SU-DHL-6 (cell line): Measurements from ENCODE around the gene UNC5C.

Experiments
- H2AFZ ChIP-seq: fragments of 200-600 bp; sonication (generic); 2 replicates; pipeline ENCODE4 v1.6.1; 2014; ENCODE audit warnings: low read depth, mild to moderate bottlenecking, moderate library complexity, mixed read lengths, antibody characterized with exemption, low read length; ENCODE audit not compliant: severe bottlenecking
- H3F3A ChIP-seq: fragments of 200-600 bp; shearing (Covaris generic); 2 replicates; pipeline ENCODE4 v1.6.0; 2016; ENCODE audit warnings: antibody characterized with exemption, mild to moderate bottlenecking; ENCODE audit not compliant: insufficient read depth
- H3K27ac ChIP-seq: fragments of 200-600 bp; sonication (generic); 2 replicates; pipeline ENCODE4 v1.5.1; 2016; ENCODE audit warnings: low read depth, mild to moderate bottlenecking, low read length, moderate library complexity, mixed read lengths
- H3K27me3 ChIP-seq: fragments of 200-600 bp; sonication (generic), shearing (Covaris generic); 2 replicates; pipeline ENCODE4 v1.6.0; 2014; ENCODE audit warnings: mild to moderate bottlenecking, low read length
- H3K36me3 ChIP-seq: fragments of 200-600 bp; sonication (generic); 2 replicates; pipeline ENCODE4 v1.6.1; 2014; ENCODE audit warnings: mild to moderate bottlenecking, low read length, mixed read lengths
- H3K4me2 ChIP-seq: fragments of 300-600, 200-600 bp; shearing (Covaris generic), sonication (generic); 2 replicates; pipeline ENCODE4 v1.6.0; 2014; ENCODE audit warnings: low read length, low read depth, mild to moderate bottlenecking; ENCODE audit not compliant: poor library complexity, severe bottlenecking
- H3K4me3 ChIP-seq: fragments of 200-600 bp; sonication (generic); 2 replicates; pipeline ENCODE4 v1.5.1; 2014; ENCODE audit warnings: antibody characterized with exemption, low read length, mild to moderate bottlenecking, mixed read lengths; ENCODE audit not compliant: insufficient read depth, poor library complexity, severe bottlenecking
- H3K79me2 ChIP-seq: fragments of 200-600 bp; sonication (generic); 2 replicates; pipeline ENCODE4 v1.6.1; 2014; ENCODE audit warnings: mild to moderate bottlenecking, low read length, moderate library complexity; ENCODE audit not compliant: insufficient read depth
- H3K9ac ChIP-seq: fragments of 200-600 bp; sonication (generic); 2 replicates; pipeline ENCODE4 v1.7.0; 2014; ENCODE audit warnings: mild to moderate bottlenecking, low read length
- H3K9me2 ChIP-seq: fragments of 200-600 bp; sonication (generic); replicated peaks from 2 replicates; pipeline ENCODE4 v1.6.1; 2014; ENCODE audit warnings: low read length; ENCODE audit not compliant: insufficient read depth
- H3K9me3 ChIP-seq: fragments of 200-600 bp; sonication (generic); 2 replicates; pipeline ENCODE4 v1.6.1; 2014; ENCODE audit warnings: low read length, mixed read lengths; ENCODE audit not compliant: insufficient read depth
- H4K20me1 ChIP-seq: fragments of 200-600 bp; sonication (generic); 2 replicates; pipeline ENCODE4 v1.6.1; 2014; ENCODE audit warnings: low read depth, mild to moderate bottlenecking, antibody characterized with exemption, low read length, moderate library complexity, mixed read lengths
- EZH2phosphoT487 ChIP-seq: fragments of 200-600 bp; sonication (generic), shearing (Covaris generic); conservative IDR thresholded peaks from 2 replicates; pipeline ENCODE4 v1.6.1; 2018; ENCODE audit warnings: mild to moderate bottlenecking, antibody characterized with exemption, low read length, moderate library complexity, mixed read lengths
- TF ChIP-seq, protein P1 (sequence below): fragments of 200-600 bp; sonication (generic); IDR thresholded peaks from one replicate; pipeline ENCODE4 v1.5.1; 2017; ENCODE audit warnings: antibody characterized with exemption, mild to moderate bottlenecking, low read length, moderate library complexity; ENCODE audit not compliant: insufficient read depth, poor library complexity, severe bottlenecking

Gene UNC5C

DNA sequence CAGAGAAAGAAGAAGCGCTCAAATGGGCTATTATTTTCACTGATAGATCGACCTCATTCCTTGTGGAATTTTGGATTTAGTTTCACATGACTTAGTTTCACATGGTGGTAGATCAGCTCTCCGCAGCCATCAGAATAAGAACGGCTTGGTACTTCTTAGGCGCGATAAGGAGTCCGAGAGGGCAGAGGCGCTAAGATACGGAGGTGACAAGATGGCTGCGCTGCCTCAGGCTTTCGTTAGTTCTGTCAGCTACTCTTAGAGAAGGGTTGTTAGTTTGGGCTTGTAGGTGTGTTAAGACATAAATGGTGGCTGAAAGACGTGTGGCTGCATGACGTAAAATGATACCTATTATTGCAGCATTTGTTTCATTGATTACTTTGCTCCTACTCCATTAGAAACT is 169.1 kb downstream of the UNC5C start:
- no peaks in the 10 kb centered on the region for H3K27me3 ChIP-seq
- H4K20me1 ChIP-seq = no peaks in the 10 kb centered on the region
- H3K9ac ChIP-seq = no peak overlapping the region
- H2AFZ ChIP-seq = no peak overlapping the region
- no peak overlapping the region for H3K4me3 ChIP-seq
- no peak overlapping the region for H3K27ac ChIP-seq
- H3K36me3 ChIP-seq = no peaks in the 10 kb centered on the region
- no peaks in the 10 kb centered on the region for H3F3A ChIP-seq
- no peak overlapping the region for H3K4me2 ChIP-seq
- no peaks in the 10 kb centered on the region for H3K9me2 ChIP-seq
- H3K9me3 ChIP-seq = no peaks in the 10 kb centered on the region
- no peaks in the 10 kb centered on the region for H3K79me2 ChIP-seq
- TF ChIP-seq, protein P1, sequence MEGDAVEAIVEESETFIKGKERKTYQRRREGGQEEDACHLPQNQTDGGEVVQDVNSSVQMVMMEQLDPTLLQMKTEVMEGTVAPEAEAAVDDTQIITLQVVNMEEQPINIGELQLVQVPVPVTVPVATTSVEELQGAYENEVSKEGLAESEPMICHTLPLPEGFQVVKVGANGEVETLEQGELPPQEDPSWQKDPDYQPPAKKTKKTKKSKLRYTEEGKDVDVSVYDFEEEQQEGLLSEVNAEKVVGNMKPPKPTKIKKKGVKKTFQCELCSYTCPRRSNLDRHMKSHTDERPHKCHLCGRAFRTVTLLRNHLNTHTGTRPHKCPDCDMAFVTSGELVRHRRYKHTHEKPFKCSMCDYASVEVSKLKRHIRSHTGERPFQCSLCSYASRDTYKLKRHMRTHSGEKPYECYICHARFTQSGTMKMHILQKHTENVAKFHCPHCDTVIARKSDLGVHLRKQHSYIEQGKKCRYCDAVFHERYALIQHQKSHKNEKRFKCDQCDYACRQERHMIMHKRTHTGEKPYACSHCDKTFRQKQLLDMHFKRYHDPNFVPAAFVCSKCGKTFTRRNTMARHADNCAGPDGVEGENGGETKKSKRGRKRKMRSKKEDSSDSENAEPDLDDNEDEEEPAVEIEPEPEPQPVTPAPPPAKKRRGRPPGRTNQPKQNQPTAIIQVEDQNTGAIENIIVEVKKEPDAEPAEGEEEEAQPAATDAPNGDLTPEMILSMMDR = no peak
- TF ChIP-seq EZH2phosphoT487 = no peak

DNA sequence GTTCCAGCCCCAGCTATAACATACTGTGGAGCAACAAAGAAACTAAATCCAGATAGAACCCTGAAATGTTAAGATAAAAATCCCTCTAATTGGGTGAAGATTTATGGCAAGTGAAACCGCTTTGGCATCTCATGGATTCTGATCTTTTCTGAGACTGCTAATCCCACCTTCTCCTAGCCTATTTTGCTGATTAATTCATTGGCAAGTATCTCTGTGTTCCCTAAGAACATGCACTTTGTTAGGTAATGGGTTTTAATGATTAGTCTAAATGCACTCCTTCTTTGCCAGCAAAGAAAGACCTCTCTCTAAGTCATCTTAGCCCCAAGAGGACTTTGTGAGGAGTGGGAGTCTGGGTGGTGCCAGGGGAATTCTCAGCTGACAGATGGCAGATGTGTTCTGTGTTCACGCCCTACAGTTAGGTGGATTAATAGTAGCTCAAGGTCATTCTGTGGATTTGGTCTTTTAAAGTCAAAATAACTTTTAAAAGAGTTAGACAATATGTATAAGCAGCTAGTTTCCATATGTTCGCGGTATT is 171.3 kb downstream of the UNC5C start:
- Histone ChIP-seq H3K9me3 (no peaks in the 10 kb centered on the region), H3F3A (no peaks in the 10 kb centered on the region), H3K9ac (no peak overlapping the region), H3K27me3 (no peaks in the 10 kb centered on the region), H3K36me3 (no peaks in the 10 kb centered on the region), H2AFZ (no peak overlapping the region), H3K4me2 (no peak overlapping the region), H3K79me2 (no peaks in the 10 kb centered on the region), H4K20me1 (no peaks in the 10 kb centered on the region), H3K9me2 (no peaks in the 10 kb centered on the region), H3K4me3 (no peak overlapping the region), H3K27ac (no peak overlapping the region)
- TF ChIP-seq, protein P1 = no peak
- TF ChIP-seq EZH2phosphoT487 = no peak

DNA sequence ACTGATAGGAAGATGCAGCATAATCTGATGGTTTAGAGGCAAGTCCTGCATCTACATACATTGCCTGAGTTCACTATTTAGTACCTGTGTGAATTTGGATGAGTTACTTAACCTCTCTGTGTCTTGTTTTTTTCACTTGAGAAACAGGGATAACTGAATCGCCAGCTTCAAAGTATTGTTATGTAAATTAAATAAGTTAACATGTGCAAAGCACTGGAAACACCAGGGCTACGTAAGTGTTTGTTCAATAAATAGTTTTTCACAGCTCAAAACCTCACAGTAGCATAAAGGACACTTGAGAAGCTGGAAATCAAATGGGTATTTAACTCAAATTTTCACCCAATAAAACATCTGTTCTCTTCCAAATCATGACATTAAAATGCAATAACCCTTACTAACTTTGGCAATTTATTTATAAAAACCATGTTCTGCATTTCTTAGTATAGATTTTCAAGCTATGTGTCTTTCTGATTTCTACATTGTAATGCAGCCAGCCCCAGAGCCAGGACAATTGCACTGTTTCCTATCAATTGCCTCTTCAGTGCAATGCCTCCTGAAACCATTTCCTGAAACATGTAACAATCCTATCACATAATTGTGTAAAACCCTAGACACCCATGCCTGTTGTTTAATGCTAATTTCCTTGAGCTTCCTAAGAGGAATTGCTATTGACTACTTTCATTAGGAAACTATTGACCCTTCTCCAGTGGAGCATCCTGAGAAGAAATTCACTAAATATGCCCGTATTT is 177.1 kb downstream of the UNC5C start:
- Histone ChIP-seq H3K4me2 (no peak overlapping the region), H3K27me3 (no peaks in the 10 kb centered on the region), H3K4me3 (no peak overlapping the region), H3F3A (no peaks in the 10 kb centered on the region), H3K9me3 (no peaks in the 10 kb centered on the region), H3K36me3 (no peaks in the 10 kb centered on the region), H3K9ac (no peak overlapping the region), H4K20me1 (no peaks in the 10 kb centered on the region), H3K79me2 (no peaks in the 10 kb centered on the region), H3K9me2 (no peaks in the 10 kb centered on the region), H3K27ac (no peak overlapping the region), H2AFZ (no peak overlapping the region)
- no peak for TF ChIP-seq EZH2phosphoT487
- TF ChIP-seq, protein P1 = no peak
